BJ (cell line): ENCODE data around the gene ACOXL. TPM values are rescaled to one million over a fixed set of nuclear protein-coding genes. Genes with fewer than 3 reads are reported as not detected.

Experiments
- CTCF ChIA-PET: fragments of 350-600 bp; formaldehyde crosslinking; extraction: SDS; loops from one replicate; lab custom pipeline; 2021; ENCODE audit warnings: antibody characterized with exemption, inconsistent platforms; lab: Yijun Ruan, JAX
- POLR2A ChIA-PET: fragments of 300-600 bp; sonication (Branson Sonifier 250); formaldehyde crosslinking; extraction: SDS; loops from one replicate; lab custom pipeline; 2021; ENCODE audit warnings: antibody characterized with exemption; lab: Charles Lee
- DNase-seq: peaks from one replicate; pipeline ENCODE4 v3.0.0-alpha.2; 2011; ENCODE audit warnings: low read depth
- H3K27me3 ChIP-seq: 2 replicates; pipeline ENCODE4 v1.6.0; 2011; ENCODE audit warnings: low read length; ENCODE audit not compliant: control insufficient read depth, insufficient read depth
- H3K36me3 ChIP-seq: 2 replicates; pipeline ENCODE4 v1.5.1; 2011; ENCODE audit warnings: low read length; ENCODE audit not compliant: control insufficient read depth, insufficient read depth
- H3K4me3 ChIP-seq: 2 replicates; pipeline ENCODE4 v1.5.1; 2011; ENCODE audit warnings: low read depth, mild to moderate bottlenecking, control low read depth, low read length
- polyA plus RNA-seq: library from polyadenylated mRNA; depleted of rRNA; stranded (reverse); fragments of >200 nt; gene quantifications from 2 replicates; pipeline ENCODE4 v1.2.3, GENCODE V29; 2011
- TF ChIP-seq, protein P1 (sequence below): IDR thresholded peaks from 2 replicates; pipeline ENCODE4 v1.5.1; 2011; ENCODE audit warnings: low read depth, mild to moderate bottlenecking, control low read depth, inconsistent platforms, low read length, moderate library complexity; ENCODE audit not compliant: insufficient read depth

ACOXL gene
- polyA plus RNA-seq, 1 experiment: not detected

DNA sequence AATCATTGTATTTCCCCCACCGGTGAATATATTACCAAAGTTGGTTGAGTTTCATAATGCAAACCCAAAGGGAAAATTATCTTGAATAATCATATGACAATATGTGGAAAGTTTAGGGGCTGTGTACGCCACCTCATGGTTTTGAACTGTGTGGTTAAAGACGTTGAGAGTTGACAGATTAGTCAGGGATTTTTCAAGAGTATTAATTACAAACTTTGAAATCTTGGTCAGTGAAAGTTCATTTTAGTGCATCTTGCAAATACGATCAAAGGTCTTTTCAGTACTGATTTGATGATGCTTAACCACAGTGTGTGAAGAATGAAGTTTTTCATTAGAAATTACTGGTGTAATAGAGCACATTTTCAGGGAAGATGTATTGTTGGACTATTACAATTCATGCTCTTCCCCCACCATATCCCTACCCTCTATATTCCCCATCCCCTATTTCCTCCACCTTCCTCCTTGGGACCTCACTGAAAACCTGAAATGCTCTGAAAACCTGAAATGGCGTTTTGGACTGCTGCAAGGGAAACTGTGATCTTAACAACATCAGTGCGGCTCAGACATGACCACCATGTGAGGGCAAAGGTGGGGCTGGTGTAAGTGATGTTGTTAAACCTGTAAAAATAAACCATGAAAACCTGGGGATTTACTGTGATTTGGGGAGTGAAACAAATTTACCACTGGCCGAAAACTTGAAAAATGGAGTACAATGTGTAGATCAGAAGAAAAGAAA is 383.8 kb downstream of the ACOXL start:
- Histone ChIP-seq H3K27me3 (peaks cover 23% of the 10 kb centered on the region), H3K36me3 (no peaks in the 10 kb centered on the region), H3K4me3 (no peak overlapping the region)
- CTCF ChIA-PET: interaction anchor here (0.8 to 2.1 kb wide), 6 partner anchors 9 to 552 kb away, joined by 3 to 12 read pairs (median 4); no protein-coding TSS in a partner anchor
- TF ChIP-seq, protein P1, sequence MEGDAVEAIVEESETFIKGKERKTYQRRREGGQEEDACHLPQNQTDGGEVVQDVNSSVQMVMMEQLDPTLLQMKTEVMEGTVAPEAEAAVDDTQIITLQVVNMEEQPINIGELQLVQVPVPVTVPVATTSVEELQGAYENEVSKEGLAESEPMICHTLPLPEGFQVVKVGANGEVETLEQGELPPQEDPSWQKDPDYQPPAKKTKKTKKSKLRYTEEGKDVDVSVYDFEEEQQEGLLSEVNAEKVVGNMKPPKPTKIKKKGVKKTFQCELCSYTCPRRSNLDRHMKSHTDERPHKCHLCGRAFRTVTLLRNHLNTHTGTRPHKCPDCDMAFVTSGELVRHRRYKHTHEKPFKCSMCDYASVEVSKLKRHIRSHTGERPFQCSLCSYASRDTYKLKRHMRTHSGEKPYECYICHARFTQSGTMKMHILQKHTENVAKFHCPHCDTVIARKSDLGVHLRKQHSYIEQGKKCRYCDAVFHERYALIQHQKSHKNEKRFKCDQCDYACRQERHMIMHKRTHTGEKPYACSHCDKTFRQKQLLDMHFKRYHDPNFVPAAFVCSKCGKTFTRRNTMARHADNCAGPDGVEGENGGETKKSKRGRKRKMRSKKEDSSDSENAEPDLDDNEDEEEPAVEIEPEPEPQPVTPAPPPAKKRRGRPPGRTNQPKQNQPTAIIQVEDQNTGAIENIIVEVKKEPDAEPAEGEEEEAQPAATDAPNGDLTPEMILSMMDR: no peak
- no peak for DNase-seq
- POLR2A ChIA-PET: interaction anchor here (0.6 kb wide), 1 partner anchor 44 kb away, joined by 4 read pairs; no protein-coding TSS in a partner anchor

DNA sequence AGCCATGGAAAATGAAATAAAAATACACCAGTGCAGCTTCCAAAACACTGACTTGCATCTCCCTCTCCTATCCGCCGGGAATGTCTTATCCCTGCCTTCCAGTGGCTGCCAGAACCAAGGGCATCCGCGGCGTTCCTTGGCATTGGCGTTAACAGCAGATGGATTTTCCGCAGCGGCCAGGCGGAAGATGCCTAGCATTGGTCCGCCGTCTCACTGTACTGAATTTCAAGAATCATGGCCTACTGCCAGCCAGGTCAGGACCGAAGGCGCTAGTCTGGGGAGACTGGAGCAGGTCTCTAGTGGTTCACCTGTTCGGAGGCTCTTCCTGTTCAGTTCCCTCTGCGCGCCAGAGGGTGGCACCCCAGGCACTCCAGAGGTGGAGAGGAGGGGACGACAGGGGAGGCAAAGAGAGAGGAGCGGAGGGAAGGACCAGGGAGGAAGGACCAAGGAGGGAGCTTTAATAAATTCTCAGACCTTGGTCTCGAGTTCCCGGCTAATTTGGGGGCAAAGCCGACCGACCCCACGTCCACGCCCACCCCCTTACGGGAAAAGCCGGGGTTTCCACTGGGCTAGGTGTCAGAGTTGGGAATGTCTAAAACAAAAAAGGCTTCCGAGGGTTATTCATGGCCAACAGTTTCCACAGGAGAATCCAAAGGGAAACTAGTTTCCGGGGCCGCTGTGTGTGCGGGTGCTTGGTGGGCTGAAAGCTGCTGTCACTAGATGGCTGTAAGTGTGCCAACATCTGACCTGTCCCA is 384.6 kb downstream of the ACOXL start:
- peak overlapping the region; percentile 33 for H3K4me3 ChIP-seq
- ChIA-PET POLR2A (interaction anchor here (0.6 kb wide), 2 partner anchors 43 to 73 kb away, joined by 4 to 9 read pairs; no protein-coding TSS in a partner anchor), CTCF (interaction anchor here (0.5 to 2.1 kb wide), 16 partner anchors 8 to 595 kb away, joined by 3 to 12 read pairs (median 4); no protein-coding TSS in a partner anchor)
- DNase-seq: no peak
- peaks cover 21% of the 10 kb centered on the region for H3K27me3 ChIP-seq
- no peaks in the 10 kb centered on the region for H3K36me3 ChIP-seq
- TF ChIP-seq, protein P1: peak; percentile 97

DNA sequence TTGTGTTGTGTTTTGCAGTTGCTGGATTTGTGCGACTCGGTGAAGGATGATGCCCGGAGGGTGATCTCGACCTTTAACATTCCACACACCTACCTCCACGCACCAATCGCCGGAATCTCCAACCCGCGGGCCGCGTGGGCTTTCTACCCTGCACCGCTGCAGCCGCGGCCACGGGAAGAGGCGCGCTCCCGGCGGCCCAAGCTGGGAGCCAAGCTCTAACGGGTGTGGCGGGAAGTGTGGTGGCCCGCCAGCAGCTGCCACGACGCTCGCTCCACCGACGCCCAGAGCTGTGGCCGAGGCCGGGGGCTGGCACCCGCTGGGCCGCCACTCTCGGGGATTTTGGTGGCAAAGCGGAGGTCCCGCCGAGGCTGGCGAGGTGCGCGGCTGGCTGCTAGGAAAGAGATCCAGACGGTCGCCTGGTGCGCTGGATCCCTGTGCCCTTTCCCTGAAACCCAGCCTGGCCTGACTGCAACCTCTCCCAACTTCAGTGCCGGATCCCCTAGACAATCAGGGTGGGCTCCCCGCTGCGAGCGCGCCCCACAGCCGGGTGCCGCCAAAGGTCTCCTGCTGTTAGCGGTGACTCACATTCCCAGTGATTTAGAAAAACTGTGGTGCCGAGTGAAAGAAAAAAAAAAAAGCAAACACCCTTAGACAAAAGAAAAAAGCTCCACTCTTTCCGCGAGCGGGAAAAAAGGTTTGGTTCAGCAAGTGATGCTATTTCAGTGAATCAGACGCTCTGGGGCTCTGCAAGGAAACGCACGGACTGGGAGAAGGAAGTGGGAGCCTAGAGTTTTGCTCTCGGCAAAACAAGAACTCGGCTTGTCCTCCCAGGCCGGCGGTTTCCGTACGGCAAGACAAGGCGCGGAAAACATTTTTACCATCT is 385.5 kb downstream of the ACOXL start:
- DNase-seq: no peak
- CTCF ChIA-PET: interaction anchor here (0.5 to 2.1 kb wide), 15 partner anchors 8 to 594 kb away, joined by 3 to 12 read pairs (median 4); no protein-coding TSS in a partner anchor

DNA sequence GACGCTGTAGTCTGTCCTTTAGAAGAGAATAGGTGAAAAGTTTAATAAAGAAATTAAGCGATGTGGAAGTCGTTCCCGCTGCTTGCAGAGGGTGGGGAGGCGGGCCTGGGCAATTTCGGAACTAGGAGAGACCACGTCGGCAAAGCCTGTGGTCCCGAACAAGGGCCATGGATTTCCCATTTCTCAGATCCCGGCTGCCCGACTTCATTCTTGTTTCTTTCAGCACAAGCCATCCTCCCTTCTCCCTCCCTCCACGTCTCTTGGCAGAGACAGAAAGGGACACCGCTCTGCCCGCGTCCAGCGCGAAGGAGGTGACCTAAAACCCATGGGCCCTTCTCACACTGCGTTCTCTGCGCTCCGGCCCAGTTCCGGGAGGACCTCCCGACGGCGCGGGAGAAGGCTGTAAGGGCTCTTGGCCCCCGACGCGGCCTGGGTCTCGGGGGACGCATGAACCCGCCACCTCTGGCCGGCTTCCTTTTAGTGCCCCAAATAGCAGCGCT is 386.2 kb downstream of the ACOXL start:
- no peak overlapping the region for H3K4me3 ChIP-seq
- ChIA-PET CTCF (no interaction called here), POLR2A (no interaction called here)
- TF ChIP-seq, protein P1: no peak
- no peaks in the 10 kb centered on the region for H3K36me3 ChIP-seq
- H3K27me3 ChIP-seq: peaks cover 11% of the 10 kb centered on the region
- DNase-seq: no peak

More for the DNA sequence above, 385.5 kb downstream of the ACOXL start:
- Histone ChIP-seq H3K27me3 (peaks cover 16% of the 10 kb centered on the region), H3K36me3 (no peaks in the 10 kb centered on the region), H3K4me3 (peak overlapping the region; percentile 33)
- POLR2A ChIA-PET: interaction anchor here (0.6 kb wide), 1 partner anchor 72 kb away, joined by 9 read pairs; no protein-coding TSS in a partner anchor
- TF ChIP-seq, protein P1: no peak
